NB4 (cell line): ENCODE results near the gene LRRC10.

ENCODE experiments used
- POLR2A ChIP-seq: IDR thresholded peaks from 2 replicates; pipeline ENCODE4 v1.6.1; 2011; ENCODE audit warnings: mild to moderate bottlenecking; ENCODE audit not compliant: insufficient read length; ENCODE audit errors: extremely low read depth
- TF ChIP-seq, protein P1 (sequence below): IDR thresholded peaks from one replicate; pipeline ENCODE4 v1.5.1; 2012; ENCODE audit warnings: low read depth, low read length

DNA sequence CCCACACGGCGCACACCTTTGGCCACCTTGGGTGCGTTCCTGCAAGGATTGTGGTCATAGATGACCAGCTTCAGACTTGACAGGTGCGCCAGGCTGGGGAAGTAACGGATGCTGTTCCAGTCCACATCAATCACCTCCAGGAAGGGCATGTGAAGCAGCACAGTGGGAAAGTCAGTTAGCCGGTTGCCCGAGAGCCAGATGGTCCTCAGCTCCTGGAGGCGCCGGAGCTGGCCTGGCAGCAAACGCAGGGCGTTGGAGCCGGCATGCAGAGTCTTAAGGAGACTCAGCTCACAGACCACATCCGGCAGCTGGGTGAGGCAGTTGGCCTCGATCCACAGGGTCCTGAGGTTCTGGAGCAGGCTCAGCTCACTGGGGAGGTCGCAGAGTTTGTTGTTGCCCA is 581 bp downstream of the LRRC10 start:
- TF ChIP-seq, protein P1, sequence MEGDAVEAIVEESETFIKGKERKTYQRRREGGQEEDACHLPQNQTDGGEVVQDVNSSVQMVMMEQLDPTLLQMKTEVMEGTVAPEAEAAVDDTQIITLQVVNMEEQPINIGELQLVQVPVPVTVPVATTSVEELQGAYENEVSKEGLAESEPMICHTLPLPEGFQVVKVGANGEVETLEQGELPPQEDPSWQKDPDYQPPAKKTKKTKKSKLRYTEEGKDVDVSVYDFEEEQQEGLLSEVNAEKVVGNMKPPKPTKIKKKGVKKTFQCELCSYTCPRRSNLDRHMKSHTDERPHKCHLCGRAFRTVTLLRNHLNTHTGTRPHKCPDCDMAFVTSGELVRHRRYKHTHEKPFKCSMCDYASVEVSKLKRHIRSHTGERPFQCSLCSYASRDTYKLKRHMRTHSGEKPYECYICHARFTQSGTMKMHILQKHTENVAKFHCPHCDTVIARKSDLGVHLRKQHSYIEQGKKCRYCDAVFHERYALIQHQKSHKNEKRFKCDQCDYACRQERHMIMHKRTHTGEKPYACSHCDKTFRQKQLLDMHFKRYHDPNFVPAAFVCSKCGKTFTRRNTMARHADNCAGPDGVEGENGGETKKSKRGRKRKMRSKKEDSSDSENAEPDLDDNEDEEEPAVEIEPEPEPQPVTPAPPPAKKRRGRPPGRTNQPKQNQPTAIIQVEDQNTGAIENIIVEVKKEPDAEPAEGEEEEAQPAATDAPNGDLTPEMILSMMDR, result no peak
- TF ChIP-seq POLR2A, result no peak
